GM12801 (cell line): ENCODE results near the gene ABHD16A.

Source experiments
- TF ChIP-seq, protein P1 (sequence below): IDR thresholded peaks from one replicate; pipeline ENCODE4 v1.5.1; 2011; ENCODE audit warnings: control low read depth; ENCODE audit not compliant: insufficient read length; ENCODE audit errors: extremely low read depth

Gene ABHD16A

GRCh38 chr6:31651602-31652191, 51.4 kb downstream of the ABHD16A start:
- TF ChIP-seq, protein P1, sequence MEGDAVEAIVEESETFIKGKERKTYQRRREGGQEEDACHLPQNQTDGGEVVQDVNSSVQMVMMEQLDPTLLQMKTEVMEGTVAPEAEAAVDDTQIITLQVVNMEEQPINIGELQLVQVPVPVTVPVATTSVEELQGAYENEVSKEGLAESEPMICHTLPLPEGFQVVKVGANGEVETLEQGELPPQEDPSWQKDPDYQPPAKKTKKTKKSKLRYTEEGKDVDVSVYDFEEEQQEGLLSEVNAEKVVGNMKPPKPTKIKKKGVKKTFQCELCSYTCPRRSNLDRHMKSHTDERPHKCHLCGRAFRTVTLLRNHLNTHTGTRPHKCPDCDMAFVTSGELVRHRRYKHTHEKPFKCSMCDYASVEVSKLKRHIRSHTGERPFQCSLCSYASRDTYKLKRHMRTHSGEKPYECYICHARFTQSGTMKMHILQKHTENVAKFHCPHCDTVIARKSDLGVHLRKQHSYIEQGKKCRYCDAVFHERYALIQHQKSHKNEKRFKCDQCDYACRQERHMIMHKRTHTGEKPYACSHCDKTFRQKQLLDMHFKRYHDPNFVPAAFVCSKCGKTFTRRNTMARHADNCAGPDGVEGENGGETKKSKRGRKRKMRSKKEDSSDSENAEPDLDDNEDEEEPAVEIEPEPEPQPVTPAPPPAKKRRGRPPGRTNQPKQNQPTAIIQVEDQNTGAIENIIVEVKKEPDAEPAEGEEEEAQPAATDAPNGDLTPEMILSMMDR, result no peak

DNA sequence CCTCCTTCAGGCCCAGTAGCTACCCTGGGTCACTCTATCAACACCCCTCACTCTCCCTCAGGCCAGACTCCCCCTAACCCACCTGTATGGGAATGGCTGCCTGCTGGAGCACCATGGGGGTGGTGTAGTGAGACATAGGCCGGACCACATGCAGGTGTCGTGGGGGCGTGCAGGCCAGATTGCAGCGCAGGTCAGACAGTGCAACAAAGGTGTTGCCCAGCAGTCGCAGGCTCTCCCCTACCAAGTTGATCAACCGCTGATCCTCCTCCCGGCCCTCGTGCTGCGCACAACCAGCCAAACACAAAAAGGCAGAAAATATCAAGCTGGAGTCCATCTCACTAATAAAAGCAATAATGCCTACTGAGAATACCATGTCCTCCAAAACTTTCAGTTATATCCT, 57.8 kb downstream of the ABHD16A start:
- TF ChIP-seq, protein P1, result no peak

- TF ChIP-seq, protein P1, result no peak
Observed at GRCh38 chr6:31643818-31644454, 59.2 kb downstream of the ABHD16A start.

GRCh38 chr6:31642798-31643570, 60.1 kb downstream of the ABHD16A start:
- TF ChIP-seq, protein P1, result no peak

- TF ChIP-seq, protein P1, result no peak
Observed at GRCh38 chr6:31641370-31641769, 61.8 kb downstream of the ABHD16A start.

- TF ChIP-seq, protein P1, result no peak
Observed at GRCh38 chr6:31640612-31641011, 62.5 kb downstream of the ABHD16A start.

GRCh38 chr6:31639449-31639861, 63.7 kb downstream of the ABHD16A start:
- TF ChIP-seq, protein P1, result no peak
